Keratinocyte (primary cell): ENCODE results near the gene PAIP2B. TPM values are rescaled to one million over a fixed set of nuclear protein-coding genes. Genes with fewer than 3 reads are reported as not detected.
"Not testable (repeated sequence)": the region's sequence is repeated elsewhere in the genome, so short reads cannot be mapped to it uniquely, and the experiment has no call there.

ENCODE experiments used
- DNase-seq: peaks from one replicate; pipeline ENCODE4 v3.0.0-alpha.2; 2011; ENCODE audit warnings: low read depth, missing footprints, low spot score
- FAIRE-seq: peaks from 2 replicates; lab custom pipeline; 2011; peaks lifted over from hg19 to GRCh38; lab: Jason Lieb, UNC
- H2AFZ ChIP-seq: 2 replicates; pipeline ENCODE4 v1.6.0; 2012; ENCODE audit warnings: low read length, control low read depth, inconsistent platforms; ENCODE audit not compliant: control insufficient read depth
- H3K27ac ChIP-seq: 2 replicates; pipeline ENCODE4 v1.5.1; 2011; ENCODE audit warnings: low read length; ENCODE audit not compliant: control insufficient read depth, insufficient read depth
- H3K27me3 ChIP-seq: 3 replicates; pipeline ENCODE4 v1.6.0; 2011; ENCODE audit warnings: low read length; ENCODE audit not compliant: control insufficient read depth, insufficient read depth; ENCODE audit errors: extremely low read depth
- H3K36me3 ChIP-seq, 2 experiments: 2 replicates in 1 of 2; 3 replicates in 1 of 2; pipeline ENCODE4 v1.5.1; 2011; ENCODE audit warnings: low read length in 2 of 2, mild to moderate bottlenecking in 1 of 2; ENCODE audit not compliant: control insufficient read depth in 2 of 2, insufficient read depth in 2 of 2; ENCODE audit errors: extremely low read depth in 1 of 2
- H3K4me1 ChIP-seq: 3 replicates; pipeline ENCODE4 v1.5.1; 2011; ENCODE audit warnings: low read length; ENCODE audit not compliant: control insufficient read depth, insufficient read depth; ENCODE audit errors: extremely low read depth
- H3K4me2 ChIP-seq: 3 replicates; pipeline ENCODE4 v1.6.0; 2011; ENCODE audit warnings: low read depth, low read length; ENCODE audit not compliant: control insufficient read depth, insufficient read depth; ENCODE audit errors: extremely low read depth
- H3K4me3 ChIP-seq, 3 experiments: fragments of 200-600 bp in 1 of 3; sonication (generic) in 1 of 3; 2 replicates in 2 of 3; 3 replicates in 1 of 3; pipeline ENCODE4 v1.5.1; 2011 to 2016; ENCODE audit warnings: low read length in 3 of 3, mild to moderate bottlenecking in 3 of 3, control low read depth in 2 of 3, inconsistent platforms in 1 of 3, low read depth in 1 of 3, mixed read lengths in 1 of 3, mixed run types in 1 of 3, moderate library complexity in 1 of 3; ENCODE audit not compliant: control insufficient read depth in 2 of 3, insufficient read depth in 2 of 3; ENCODE audit errors: extremely low read depth in 1 of 3
- H3K79me2 ChIP-seq: 2 replicates; pipeline ENCODE4 v1.6.0; 2012; ENCODE audit warnings: low read length; ENCODE audit not compliant: control insufficient read depth, insufficient read depth
- H3K9ac ChIP-seq: 3 replicates; pipeline ENCODE4 v1.6.0; 2011; ENCODE audit warnings: low read length; ENCODE audit not compliant: control insufficient read depth, insufficient read depth; ENCODE audit errors: extremely low read depth
- H3K9me1 ChIP-seq: 3 replicates; pipeline ENCODE4 v1.6.0; 2011; ENCODE audit warnings: low read length; ENCODE audit not compliant: control insufficient read depth, insufficient read depth; ENCODE audit errors: extremely low read depth
- H3K9me3 ChIP-seq: 2 replicates; pipeline ENCODE4 v1.5.1; 2012; ENCODE audit warnings: low read depth, low read length; ENCODE audit not compliant: control insufficient read depth
- H4K20me1 ChIP-seq: 3 replicates; pipeline ENCODE4 v1.6.0; 2011; ENCODE audit warnings: low read length; ENCODE audit not compliant: control insufficient read depth, insufficient read depth; ENCODE audit errors: extremely low read depth
- CTCF ChIP-seq, 3 experiments: IDR thresholded peaks in 1 of 3; conservative IDR thresholded peaks in 1 of 3; optimal IDR thresholded peaks in 1 of 3; 2 replicates in 2 of 3; 3 replicates in 1 of 3; pipeline versions ENCODE3 to v1.5.1; 2011; ENCODE audit warnings: low read length in 3 of 3, mild to moderate bottlenecking in 3 of 3, moderate library complexity in 2 of 3, control low read depth in 1 of 3, inconsistent platforms in 1 of 3; ENCODE audit not compliant: insufficient read depth in 2 of 3; ENCODE audit errors: extremely low read depth in 1 of 3
- EZH2 ChIP-seq: IDR thresholded peaks from one replicate; pipeline ENCODE4 v1.6.1; 2012; ENCODE audit warnings: inconsistent platforms, mild to moderate bottlenecking, low read length, moderate library complexity
- dilution Hi-C: fragments of 300-500 bp; cut with MboI; formaldehyde crosslinking; loops from one replicate; pipeline ENCODE4 v1.7.0; 2020; ENCODE audit warnings: low sequenced_read_pairs; ENCODE audit not compliant: extremely low pct_ligation_motif_present
- polyA plus RNA-seq, 5 experiments: library from polyadenylated mRNA; depleted of rRNA in 3 of 5; stranded (reverse) in 3 of 5; stranded (forward) in 1 of 5; unstranded in 1 of 5; fragments of >200 nt; gene quantifications; 1 replicate in 1 of 5; 2 replicates in 3 of 5; 3 replicates in 1 of 5; pipeline versions ENCODE4 v1.2.1 to v1.2.3, GENCODE V29; 2011 to 2012; ENCODE audit warnings: missing spikeins in 2 of 5, low read depth in 1 of 5, low replicate concordance in 1 of 5

The PAIP2B gene
- polyA plus RNA-seq, 1 donor (not counting 4 experiments of a cell fraction or from before 2014, with no cell fraction given): 1.7 TPM

GRCh38 chr2:71238089-71238488, 11.2 kb upstream of the PAIP2B start:
- Histone ChIP-seq H4K20me1 (no peaks in the 10 kb centered on the region), H3K27me3 (peaks cover 14% of the 10 kb centered on the region), H2AFZ (no peak overlapping the region), H3K79me2 (no peaks in the 10 kb centered on the region), H3K27ac (no peak overlapping the region), H3K4me2 (no peak overlapping the region), H3K9me1 (no peaks in the 10 kb centered on the region), H3K36me3 (no peaks in the 10 kb centered on the region), H3K9me3 (no peaks in the 10 kb centered on the region), H3K4me1 (no peaks in the 10 kb centered on the region), H3K9ac (no peak overlapping the region), H3K4me3 (no peak overlapping the region)
- FAIRE-seq: no peak
- TF ChIP-seq EZH2 (no peak), CTCF (optimal IDR thresholded peaks at IDR 0.05 in 1 of 3, IDR thresholded peaks at IDR 0.05 in 1 of 3, conservative IDR thresholded peaks at IDR 0.05 in 1 of 3; ENCODE audit: extremely low read depth in 1 of 3, insufficient read depth in 2 of 3, low read length in 3 of 3) (no peak)
- dilution Hi-C loops: no loop called here
- no peak for DNase-seq

GRCh38 chr2:71235930-71236587, 9.2 kb upstream of the PAIP2B start:
- Histone ChIP-seq H3K4me2 (no peak overlapping the region), H3K27ac (no peak overlapping the region), H3K4me1 (no peaks in the 10 kb centered on the region), H3K79me2 (no peaks in the 10 kb centered on the region), H3K36me3 (no peaks in the 10 kb centered on the region), H3K9me3 (no peaks in the 10 kb centered on the region), H3K9me1 (no peaks in the 10 kb centered on the region), H3K27me3 (peaks cover 9% of the 10 kb centered on the region), H3K4me3 (no peak overlapping the region), H4K20me1 (no peaks in the 10 kb centered on the region), H3K9ac (no peak overlapping the region), H2AFZ (no peak overlapping the region)
- TF ChIP-seq CTCF (optimal IDR thresholded peaks at IDR 0.05 in 1 of 3, IDR thresholded peaks at IDR 0.05 in 1 of 3, conservative IDR thresholded peaks at IDR 0.05 in 1 of 3; ENCODE audit: extremely low read depth in 1 of 3, insufficient read depth in 2 of 3, low read length in 3 of 3) (no peak), EZH2 (no peak)
- FAIRE-seq (no peak), DNase-seq (no peak)
- dilution Hi-C loops: no loop called here

- FAIRE-seq, H3K4me2 ChIP-seq, H4K20me1 ChIP-seq, H3K27me3 ChIP-seq, H3K4me3 ChIP-seq, H3K9me3 ChIP-seq, DNase-seq, H3K4me1 ChIP-seq, H3K9me1 ChIP-seq, H3K79me2 ChIP-seq, H3K36me3 ChIP-seq, H2AFZ ChIP-seq, H3K9ac ChIP-seq, H3K27ac ChIP-seq, dilution Hi-C loops: not testable (repeated sequence)
These were observed 6.2 kb upstream of the PAIP2B start for GRCh38 chr2:71233072-71233471.
